Lower leg skin (tissue), 3 donors: ENCODE data around the gene SLC43A2.

Source experiments
- CTCF ChIP-seq, 3 donors: fragments of 450-650 bp; IDR thresholded peaks; one replicate each; pipeline ENCODE4 v1.5.1; 2016; ENCODE audit warnings: antibody characterized with exemption in 3 of 3, mild to moderate bottlenecking in 3 of 3, moderate library complexity in 2 of 3
- POLR2A ChIP-seq, 2 donors: fragments of 450-650 bp; IDR thresholded peaks; one replicate each; pipeline ENCODE4 v1.6.1; 2016 to 2017; ENCODE audit warnings: antibody characterized with exemption in 2 of 2, mild to moderate bottlenecking in 1 of 2, moderate library complexity in 1 of 2

GRCh38 chr17:1658100-1658499 is 29.5 kb upstream of the SLC43A2 start:
- TF ChIP-seq POLR2A (IDR thresholded peaks at IDR 0.05) (no peak), CTCF (IDR thresholded peaks at IDR 0.05) (no peak)
